SK-N-SH (cell line): Measurements from ENCODE around the gene VWC2L. TPM values are rescaled to one million over a fixed set of nuclear protein-coding genes. Genes with fewer than 3 reads are reported as not detected.

Source experiments
- CTCF ChIA-PET: fragments of 300-600, 350-600 bp; formaldehyde crosslinking; extraction: SDS; loops from one replicate; lab custom pipeline; 2021; lab: Yijun Ruan, JAX
- POLR2A ChIA-PET: fragments of 350-600 bp; sonication (Branson Sonifier 250); formaldehyde crosslinking; extraction: SDS; loops from one replicate; lab custom pipeline; 2020; ENCODE audit warnings: antibody characterized with exemption, inconsistent platforms; lab: Yijun Ruan, JAX
- DNase-seq: peaks from one replicate; pipeline ENCODE4 v3.0.0; 2012
- H2AFZ ChIP-seq: fragments of 200-600 bp; sonication (generic); 2 replicates; pipeline ENCODE4 v1.8.1; 2016; ENCODE audit warnings: antibody characterized with exemption, mild to moderate bottlenecking, low read depth
- H3F3A ChIP-seq: fragments of 200-600 bp; sonication (generic); replicated peaks from 2 replicates; pipeline ENCODE3; 2016; ENCODE audit warnings: antibody characterized with exemption, mild to moderate bottlenecking; ENCODE audit not compliant: insufficient read depth
- H3K27ac ChIP-seq, 2 experiments: fragments of 200-500 bp in 1 of 2; fragments of 200-600 bp in 1 of 2; sonication (Bioruptor generic) in 1 of 2; sonication (generic), shearing (Covaris generic) in 1 of 2; 2 replicates each; pipeline versions ENCODE4 v1.5.1 to v1.6.1; 2014 to 2016; ENCODE audit warnings: low read depth in 2 of 2, inconsistent platforms in 1 of 2, low read length in 1 of 2, mild to moderate bottlenecking in 1 of 2, mixed read lengths in 1 of 2
- H3K27me3 ChIP-seq: fragments of 200-600 bp; sonication (generic), shearing (Covaris generic); 2 replicates; pipeline ENCODE4 v1.6.1; 2016; ENCODE audit warnings: mixed run types; ENCODE audit not compliant: insufficient read depth
- H3K36me3 ChIP-seq, 2 experiments: fragments of 200-500 bp in 1 of 2; fragments of 200-600 bp in 1 of 2; sonication (Bioruptor generic) in 1 of 2; sonication (generic) in 1 of 2; replicated peaks in 1 of 2; 2 replicates each; pipeline versions ENCODE3 to v1.5.1; 2014 to 2016; ENCODE audit warnings: low read length in 1 of 2, mild to moderate bottlenecking in 1 of 2; ENCODE audit not compliant: insufficient read depth in 2 of 2, control insufficient read depth in 1 of 2
- H3K4me1 ChIP-seq, 2 experiments: fragments of 200-500 bp in 1 of 2; fragments of 200-600 bp in 1 of 2; sonication (Bioruptor generic) in 1 of 2; sonication (generic), shearing (Covaris generic) in 1 of 2; 2 replicates each; pipeline versions ENCODE4 v1.5.1 to v1.6.1; 2014 to 2016; ENCODE audit warnings: low read depth in 1 of 2, low read length in 1 of 2, mixed run types in 1 of 2; ENCODE audit not compliant: insufficient read depth in 2 of 2, control insufficient read depth in 1 of 2
- H3K4me2 ChIP-seq: fragments of 200-600 bp; sonication (generic), shearing (Covaris generic); 2 replicates; pipeline ENCODE4 v1.6.1; 2017; ENCODE audit warnings: mixed run types
- H3K4me3 ChIP-seq, 2 experiments: fragments of 200-500 bp in 1 of 2; fragments of 200-600 bp in 1 of 2; sonication (Bioruptor generic) in 1 of 2; sonication (generic), shearing (Covaris generic) in 1 of 2; 2 replicates each; pipeline versions ENCODE4 v1.5.1 to v1.8.1; 2014 to 2016; ENCODE audit warnings: low read depth in 2 of 2, inconsistent platforms in 1 of 2, low read length in 1 of 2, mild to moderate bottlenecking in 1 of 2, mixed read lengths in 1 of 2, moderate library complexity in 1 of 2
- H3K79me2 ChIP-seq: fragments of 200-600 bp; sonication (generic); 2 replicates; pipeline ENCODE4 v1.8.1; 2017; ENCODE audit warnings: mild to moderate bottlenecking; ENCODE audit not compliant: insufficient read depth
- H3K9ac ChIP-seq: fragments of 200-600 bp; sonication (generic); 2 replicates; pipeline ENCODE4 v1.6.1; 2017; ENCODE audit warnings: mixed run types
- H3K9me2 ChIP-seq: fragments of 200-600 bp; sonication (generic); 2 replicates; pipeline ENCODE4 v1.6.1; 2017; ENCODE audit warnings: mixed run types
- H3K9me3 ChIP-seq: fragments of 200-600 bp; sonication (generic); 2 replicates; pipeline ENCODE4 v1.6.1; 2017; ENCODE audit warnings: mixed run types, mild to moderate bottlenecking, moderate library complexity
- H4K20me1 ChIP-seq: fragments of 200-600 bp; sonication (generic); 2 replicates; pipeline ENCODE4 v1.6.1; 2017; ENCODE audit warnings: mild to moderate bottlenecking, mixed run types; ENCODE audit not compliant: insufficient read depth
- ELF1 ChIP-seq: IDR thresholded peaks from 2 replicates; pipeline ENCODE4 v1.4.0; 2012
- EP300 ChIP-seq, 2 experiments: IDR thresholded peaks; 2 replicates each; pipeline versions ENCODE4 v1.4.0 to v1.6.1; 2012; ENCODE audit warnings: borderline replicate concordance in 1 of 2, low read depth in 1 of 2, low read length in 1 of 2
- FOSL2 ChIP-seq: IDR thresholded peaks from 2 replicates; pipeline ENCODE4 v1.4.0; 2012; ENCODE audit warnings: low read depth, mild to moderate bottlenecking, moderate library complexity, borderline replicate concordance
- FOXM1 ChIP-seq: IDR thresholded peaks from 2 replicates; pipeline ENCODE4 v1.4.0; 2012; ENCODE audit warnings: low read depth, mild to moderate bottlenecking
- GABPA ChIP-seq: IDR thresholded peaks from 2 replicates; pipeline ENCODE4 v1.4.0; 2012; ENCODE audit warnings: low read depth, mild to moderate bottlenecking
- JUND ChIP-seq: IDR thresholded peaks from 2 replicates; pipeline ENCODE4 v1.4.0; 2012
- MEF2A ChIP-seq: IDR thresholded peaks from 2 replicates; pipeline ENCODE4 v1.4.0; 2012; ENCODE audit warnings: low read depth, borderline replicate concordance
- POLR2AphosphoS5 ChIP-seq: IDR thresholded peaks from 2 replicates; pipeline ENCODE4 v1.6.1; 2012; ENCODE audit warnings: low read depth, low read length
- TAF1 ChIP-seq: IDR thresholded peaks from 2 replicates; pipeline ENCODE4 v1.6.1; 2012; ENCODE audit warnings: low read depth, mild to moderate bottlenecking, low read length, moderate library complexity, borderline replicate concordance
- TCF12 ChIP-seq: IDR thresholded peaks from 2 replicates; pipeline ENCODE4 v1.4.0; 2012
- WGBS: methylation state at CpG from one replicate; pipeline ENCODE4 v1.1.6; 2017; ENCODE audit warnings: low lambda C conversion rate; 5-methylcytosine and 5-hydroxymethylcytosine counted together
- polyA plus RNA-seq, 3 experiments: library from polyadenylated mRNA; depleted of rRNA; stranded (reverse); fragments of >200 nt; gene quantifications; 2 replicates each; pipeline ENCODE4 v1.2.3, GENCODE V29; 2012
- TF ChIP-seq, protein P1 (sequence below): IDR thresholded peaks from 2 replicates; pipeline ENCODE4 v1.4.0; 2012; ENCODE audit warnings: low read depth, borderline replicate concordance
- TF ChIP-seq, protein P2 (sequence below): IDR thresholded peaks from 2 replicates; pipeline ENCODE4 v1.4.0; 2012; ENCODE audit warnings: low read depth

Gene VWC2L
- polyA plus RNA-seq, 1 of the 3 experiments (the other 2 are of a cell fraction), result not detected

DNA sequence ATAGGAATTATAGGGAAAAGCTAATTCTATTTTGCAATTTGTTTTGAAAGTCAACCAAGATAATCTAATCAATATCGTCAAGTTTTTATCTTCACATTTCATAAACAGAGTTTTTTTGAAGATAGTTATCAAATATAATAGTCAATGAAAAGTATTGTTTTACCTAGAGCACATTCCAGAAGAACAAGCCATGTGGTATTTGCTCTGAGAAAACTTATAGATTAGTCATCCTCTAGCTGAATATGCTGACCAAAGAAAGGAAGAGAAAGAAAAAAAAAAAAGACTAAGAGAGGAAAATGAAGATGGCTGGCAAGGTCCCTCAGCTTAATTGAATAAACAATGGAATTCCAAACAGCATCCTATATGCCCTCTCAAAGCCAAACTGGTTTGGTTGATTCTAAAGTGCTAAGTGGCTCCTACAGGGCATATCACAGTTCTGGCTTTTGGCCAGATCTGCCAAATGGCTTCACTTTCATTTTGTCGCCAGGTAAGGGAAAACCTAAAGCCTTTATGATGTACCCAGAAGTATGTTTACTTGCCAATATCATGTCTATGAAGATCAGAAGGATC lies 132.6 kb downstream of the VWC2L start:
- peaks cover 0 to 5% of the 10 kb centered on the region in 2 experiments; a peak in 1 of 4 replicates for H3K4me1 ChIP-seq
- peak overlapping the region in 1 of 2 experiments; percentile 41; a peak in 2 of 4 replicates for H3K27ac ChIP-seq
- H3K4me2 ChIP-seq, result no peak overlapping the region
- H4K20me1 ChIP-seq, result no peaks in the 10 kb centered on the region
- no peak overlapping the region for H2AFZ ChIP-seq
- no peak overlapping the region for H3K4me3 ChIP-seq
- H3K27me3 ChIP-seq, result no peaks in the 10 kb centered on the region
- H3K9ac ChIP-seq, result no peak overlapping the region
- H3F3A ChIP-seq, result peaks cover 3% of the 10 kb centered on the region
- WGBS, result 48% methylated on average over 2 of the region's 2 CpGs
- ChIA-PET POLR2A (no interaction called here), CTCF (no interaction called here)
- H3K36me3 ChIP-seq, result no peaks in the 10 kb centered on the region
- TF ChIP-seq FOSL2 (peak; percentile 20; the same call in 1 of the 2 replicates), MEF2A (no peak)
- no peak for DNase-seq
- H3K9me3 ChIP-seq, result no peaks in the 10 kb centered on the region
- no peaks in the 10 kb centered on the region for H3K79me2 ChIP-seq
- no peaks in the 10 kb centered on the region for H3K9me2 ChIP-seq

DNA sequence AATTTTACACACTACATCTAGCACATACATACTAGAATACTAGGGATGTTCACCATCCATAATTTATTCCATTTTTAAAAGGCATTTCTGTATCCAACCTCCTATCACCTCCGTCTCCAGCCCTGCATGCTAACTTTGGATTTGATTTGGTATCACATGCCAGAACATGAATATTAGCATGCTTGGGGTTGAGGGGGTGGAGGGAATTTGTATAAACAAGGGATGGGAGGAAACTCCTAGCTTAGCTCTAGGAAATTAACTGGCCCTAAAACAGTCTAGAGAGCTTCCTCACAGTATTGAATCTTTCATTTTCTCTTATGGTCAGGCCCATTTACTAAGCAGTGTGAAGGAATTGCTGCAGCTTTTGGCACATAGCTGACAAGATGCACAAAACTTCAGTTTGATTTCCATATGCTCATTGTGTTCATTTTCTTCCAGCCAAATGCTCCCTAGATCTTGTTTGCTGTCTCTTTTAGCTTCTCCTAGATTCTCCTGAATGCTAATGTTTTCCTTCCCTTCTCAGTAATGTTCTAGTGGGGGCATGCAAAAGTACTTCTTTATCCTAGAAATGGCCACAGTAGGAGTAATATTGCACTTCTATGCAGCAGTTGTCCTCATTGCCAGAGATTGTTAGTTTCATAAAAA lies 135.2 kb downstream of the VWC2L start:
- H4K20me1 ChIP-seq, result no peaks in the 10 kb centered on the region
- H3K4me1 ChIP-seq, result peaks cover 0 to 5% of the 10 kb centered on the region in 2 experiments; a peak in 1 of 4 replicates
- H3K27ac ChIP-seq, result no peak overlapping the region
- no peak overlapping the region for H2AFZ ChIP-seq
- H3K9me3 ChIP-seq, result no peaks in the 10 kb centered on the region
- CTCF ChIA-PET, result no interaction called here
- no peaks in the 10 kb centered on the region for H3K27me3 ChIP-seq
- no peaks in the 10 kb centered on the region for H3K79me2 ChIP-seq
- no peaks in the 10 kb centered on the region for H3K36me3 ChIP-seq
- H3K9ac ChIP-seq, result no peak overlapping the region
- WGBS, result 73% methylated on average over 1 of the region's 1 CpG
- no peak for TF ChIP-seq POLR2AphosphoS5
- TF ChIP-seq, protein P1, sequence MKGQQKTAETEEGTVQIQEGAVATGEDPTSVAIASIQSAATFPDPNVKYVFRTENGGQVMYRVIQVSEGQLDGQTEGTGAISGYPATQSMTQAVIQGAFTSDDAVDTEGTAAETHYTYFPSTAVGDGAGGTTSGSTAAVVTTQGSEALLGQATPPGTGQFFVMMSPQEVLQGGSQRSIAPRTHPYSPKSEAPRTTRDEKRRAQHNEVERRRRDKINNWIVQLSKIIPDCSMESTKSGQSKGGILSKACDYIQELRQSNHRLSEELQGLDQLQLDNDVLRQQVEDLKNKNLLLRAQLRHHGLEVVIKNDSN, result no peak
- TF ChIP-seq JUND, result no peak
- TF ChIP-seq EP300 (IDR thresholded peaks at IDR 0.05; ENCODE audit: borderline replicate concordance in 1 of 2, low read depth in 1 of 2, low read length in 1 of 2), result no peak
- TF ChIP-seq, protein P2, sequence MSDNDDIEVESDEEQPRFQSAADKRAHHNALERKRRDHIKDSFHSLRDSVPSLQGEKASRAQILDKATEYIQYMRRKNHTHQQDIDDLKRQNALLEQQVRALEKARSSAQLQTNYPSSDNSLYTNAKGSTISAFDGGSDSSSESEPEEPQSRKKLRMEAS, result no peak
- no peak for TF ChIP-seq GABPA
- no peak for TF ChIP-seq ELF1
- no peak for TF ChIP-seq TAF1
- TF ChIP-seq FOXM1, result no peak
- TF ChIP-seq TCF12, result no peak
- peaks cover 3% of the 10 kb centered on the region for H3F3A ChIP-seq
- H3K4me2 ChIP-seq, result no peak overlapping the region
- H3K9me2 ChIP-seq, result no peaks in the 10 kb centered on the region
- no peak overlapping the region for H3K4me3 ChIP-seq
- DNase-seq, result no peak
- POLR2A ChIA-PET, result no interaction called here
